Measurements from ENCODE around the gene STARD13. TPM values are rescaled to one million over a fixed set of nuclear protein-coding genes. Genes with fewer than 3 reads are reported as not detected.

Gene STARD13
- total RNA-seq, 1 experiment from 2014 or later = 4.1 TPM

DNA sequence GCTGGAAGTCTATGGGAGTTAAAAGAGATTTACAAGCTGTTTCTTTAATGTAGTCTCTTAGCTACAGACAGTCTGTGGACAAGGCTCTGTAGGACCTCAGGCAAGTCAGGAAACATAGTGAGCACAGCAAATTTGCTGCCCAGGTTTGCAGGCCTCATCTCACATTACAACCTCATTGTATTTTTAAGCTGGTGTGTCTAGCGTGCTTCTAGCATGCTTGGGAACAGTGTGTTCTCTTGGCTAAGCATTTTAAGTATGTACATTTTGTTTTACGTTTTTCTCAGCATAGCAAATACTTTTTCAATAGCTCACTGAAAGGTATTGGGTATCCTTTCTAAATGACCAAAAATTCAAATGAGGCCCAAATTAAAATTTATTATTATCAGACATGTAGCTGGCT is 113.2 kb downstream of the STARD13 start:
- ChIA-PET POLR2A (no interaction called here), RAD21 (ENCODE audit: low non-redundant PET in 1 of 2, low total read pairs in 2 of 2, uncharacterized antibody in 2 of 2, unreplicated experiment in 2 of 2) (no interaction called here), CTCF (no interaction called here)
- H3K9ac ChIP-seq (ENCODE audit: low read length) = no peak overlapping the region
- H2AFZ ChIP-seq (ENCODE audit: low read depth, low read length, poor library complexity, severe bottlenecking) = no peak overlapping the region
- H3K4me2 ChIP-seq (ENCODE audit: low read length) = no peak overlapping the region
- peaks cover 6 to 18% of the 10 kb centered on the region in 2 experiments; a peak in 3 of 4 replicates for H3K4me1 ChIP-seq (ENCODE audit: control insufficient read depth in 1 of 2, insufficient read depth in 2 of 2, low read length in 2 of 2)
- H3K27me3 ChIP-seq (ENCODE audit: insufficient read depth, low read length) = no peaks in the 10 kb centered on the region
- no peak for ATAC-seq
- intact Hi-C loops (cut with micrococcal nuclease) = no loop called here
- no peaks in the 10 kb centered on the region for H3K36me3 ChIP-seq (ENCODE audit: control insufficient read depth in 1 of 2, insufficient read depth in 2 of 2, low read length in 2 of 2)
- no peak overlapping the region for H3K4me3 ChIP-seq (replicated peaks in 1 of 2; ENCODE audit: low read depth in 1 of 2, low read length in 2 of 2)
- H3K9me3 ChIP-seq (ENCODE audit: control insufficient read depth in 1 of 2, insufficient read depth in 1 of 2, low read depth in 1 of 2, low read length in 2 of 2) = no peaks in the 10 kb centered on the region
- no peaks in the 10 kb centered on the region for H3K9me2 ChIP-seq (ENCODE audit: insufficient read depth)
- no peaks in the 10 kb centered on the region for H3K79me2 ChIP-seq (ENCODE audit: insufficient read depth, low read length)
- no peaks in the 10 kb centered on the region for H4K20me1 ChIP-seq (ENCODE audit: insufficient read depth)
- no TSS peak for BruUV-seq (replicated peaks)
- no peak for DNase-seq (ENCODE audit: low read depth, low spot score)
- TF ChIP-seq SIN3A (IDR thresholded peaks at IDR 0.05; ENCODE audit: low read depth) = no peak
- no peak for TF ChIP-seq EGR1 (IDR thresholded peaks at IDR 0.05; ENCODE audit: low read depth)
- TF ChIP-seq POLR2AphosphoS5 (IDR thresholded peaks at IDR 0.05; ENCODE audit: low read depth, low read length) = no peak
- TF ChIP-seq EZH2phosphoT487 (IDR thresholded peaks at IDR 0.05; ENCODE audit: borderline replicate concordance) = no peak
- TF ChIP-seq, protein P1, sequence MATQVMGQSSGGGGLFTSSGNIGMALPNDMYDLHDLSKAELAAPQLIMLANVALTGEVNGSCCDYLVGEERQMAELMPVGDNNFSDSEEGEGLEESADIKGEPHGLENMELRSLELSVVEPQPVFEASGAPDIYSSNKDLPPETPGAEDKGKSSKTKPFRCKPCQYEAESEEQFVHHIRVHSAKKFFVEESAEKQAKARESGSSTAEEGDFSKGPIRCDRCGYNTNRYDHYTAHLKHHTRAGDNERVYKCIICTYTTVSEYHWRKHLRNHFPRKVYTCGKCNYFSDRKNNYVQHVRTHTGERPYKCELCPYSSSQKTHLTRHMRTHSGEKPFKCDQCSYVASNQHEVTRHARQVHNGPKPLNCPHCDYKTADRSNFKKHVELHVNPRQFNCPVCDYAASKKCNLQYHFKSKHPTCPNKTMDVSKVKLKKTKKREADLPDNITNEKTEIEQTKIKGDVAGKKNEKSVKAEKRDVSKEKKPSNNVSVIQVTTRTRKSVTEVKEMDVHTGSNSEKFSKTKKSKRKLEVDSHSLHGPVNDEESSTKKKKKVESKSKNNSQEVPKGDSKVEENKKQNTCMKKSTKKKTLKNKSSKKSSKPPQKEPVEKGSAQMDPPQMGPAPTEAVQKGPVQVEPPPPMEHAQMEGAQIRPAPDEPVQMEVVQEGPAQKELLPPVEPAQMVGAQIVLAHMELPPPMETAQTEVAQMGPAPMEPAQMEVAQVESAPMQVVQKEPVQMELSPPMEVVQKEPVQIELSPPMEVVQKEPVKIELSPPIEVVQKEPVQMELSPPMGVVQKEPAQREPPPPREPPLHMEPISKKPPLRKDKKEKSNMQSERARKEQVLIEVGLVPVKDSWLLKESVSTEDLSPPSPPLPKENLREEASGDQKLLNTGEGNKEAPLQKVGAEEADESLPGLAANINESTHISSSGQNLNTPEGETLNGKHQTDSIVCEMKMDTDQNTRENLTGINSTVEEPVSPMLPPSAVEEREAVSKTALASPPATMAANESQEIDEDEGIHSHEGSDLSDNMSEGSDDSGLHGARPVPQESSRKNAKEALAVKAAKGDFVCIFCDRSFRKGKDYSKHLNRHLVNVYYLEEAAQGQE (IDR thresholded peaks at IDR 0.05; ENCODE audit: low read depth) = no peak
- TF ChIP-seq ZFX (IDR thresholded peaks at IDR 0.05) = no peak
- TF ChIP-seq CEBPB (IDR thresholded peaks at IDR 0.05; ENCODE audit: low read depth) = no peak
- no peak for TF ChIP-seq YY1 (IDR thresholded peaks at IDR 0.05; ENCODE audit: extremely low read depth, insufficient replicate concordance, low read depth, low read length)
- TF ChIP-seq RAD21 (IDR thresholded peaks at IDR 0.05; ENCODE audit: low read depth) = no peak
- TF ChIP-seq ELF1 (IDR thresholded peaks at IDR 0.05; ENCODE audit: borderline replicate concordance, low read depth) = no peak
- TF ChIP-seq, protein P2, sequence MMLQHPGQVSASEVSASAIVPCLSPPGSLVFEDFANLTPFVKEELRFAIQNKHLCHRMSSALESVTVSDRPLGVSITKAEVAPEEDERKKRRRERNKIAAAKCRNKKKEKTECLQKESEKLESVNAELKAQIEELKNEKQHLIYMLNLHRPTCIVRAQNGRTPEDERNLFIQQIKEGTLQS (IDR thresholded peaks at IDR 0.05) = no peak
- TF ChIP-seq, protein P3, sequence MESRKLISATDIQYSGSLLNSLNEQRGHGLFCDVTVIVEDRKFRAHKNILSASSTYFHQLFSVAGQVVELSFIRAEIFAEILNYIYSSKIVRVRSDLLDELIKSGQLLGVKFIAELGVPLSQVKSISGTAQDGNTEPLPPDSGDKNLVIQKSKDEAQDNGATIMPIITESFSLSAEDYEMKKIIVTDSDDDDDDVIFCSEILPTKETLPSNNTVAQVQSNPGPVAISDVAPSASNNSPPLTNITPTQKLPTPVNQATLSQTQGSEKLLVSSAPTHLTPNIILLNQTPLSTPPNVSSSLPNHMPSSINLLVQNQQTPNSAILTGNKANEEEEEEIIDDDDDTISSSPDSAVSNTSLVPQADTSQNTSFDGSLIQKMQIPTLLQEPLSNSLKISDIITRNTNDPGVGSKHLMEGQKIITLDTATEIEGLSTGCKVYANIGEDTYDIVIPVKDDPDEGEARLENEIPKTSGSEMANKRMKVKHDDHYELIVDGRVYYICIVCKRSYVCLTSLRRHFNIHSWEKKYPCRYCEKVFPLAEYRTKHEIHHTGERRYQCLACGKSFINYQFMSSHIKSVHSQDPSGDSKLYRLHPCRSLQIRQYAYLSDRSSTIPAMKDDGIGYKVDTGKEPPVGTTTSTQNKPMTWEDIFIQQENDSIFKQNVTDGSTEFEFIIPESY (IDR thresholded peaks at IDR 0.05; ENCODE audit: extremely low read depth, insufficient replicate concordance, low read length) = no peak
- TF ChIP-seq, protein P4, sequence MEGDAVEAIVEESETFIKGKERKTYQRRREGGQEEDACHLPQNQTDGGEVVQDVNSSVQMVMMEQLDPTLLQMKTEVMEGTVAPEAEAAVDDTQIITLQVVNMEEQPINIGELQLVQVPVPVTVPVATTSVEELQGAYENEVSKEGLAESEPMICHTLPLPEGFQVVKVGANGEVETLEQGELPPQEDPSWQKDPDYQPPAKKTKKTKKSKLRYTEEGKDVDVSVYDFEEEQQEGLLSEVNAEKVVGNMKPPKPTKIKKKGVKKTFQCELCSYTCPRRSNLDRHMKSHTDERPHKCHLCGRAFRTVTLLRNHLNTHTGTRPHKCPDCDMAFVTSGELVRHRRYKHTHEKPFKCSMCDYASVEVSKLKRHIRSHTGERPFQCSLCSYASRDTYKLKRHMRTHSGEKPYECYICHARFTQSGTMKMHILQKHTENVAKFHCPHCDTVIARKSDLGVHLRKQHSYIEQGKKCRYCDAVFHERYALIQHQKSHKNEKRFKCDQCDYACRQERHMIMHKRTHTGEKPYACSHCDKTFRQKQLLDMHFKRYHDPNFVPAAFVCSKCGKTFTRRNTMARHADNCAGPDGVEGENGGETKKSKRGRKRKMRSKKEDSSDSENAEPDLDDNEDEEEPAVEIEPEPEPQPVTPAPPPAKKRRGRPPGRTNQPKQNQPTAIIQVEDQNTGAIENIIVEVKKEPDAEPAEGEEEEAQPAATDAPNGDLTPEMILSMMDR (IDR thresholded peaks at IDR 0.05 in 2 of 3, conservative IDR thresholded peaks at IDR 0.05 in 1 of 3; ENCODE audit: borderline replicate concordance in 1 of 3, insufficient read depth in 1 of 3, low read depth in 2 of 3, low read length in 2 of 3) = no peak
- TF ChIP-seq FOSL1 (IDR thresholded peaks at IDR 0.05; ENCODE audit: low read depth) = no peak
- TF ChIP-seq EZH2 (IDR thresholded peaks at IDR 0.05) = no peak
- TF ChIP-seq CBX3 (IDR thresholded peaks at IDR 0.05; ENCODE audit: low read depth) = no peak
- TF ChIP-seq ZNF274 (IDR thresholded peaks at IDR 0.05; ENCODE audit: low read depth, low read length) = no peak
- no peak for TF ChIP-seq TCF7L2 (IDR thresholded peaks at IDR 0.05; ENCODE audit: borderline replicate concordance, extremely low read depth, insufficient read depth, insufficient read length)
- TF ChIP-seq JUND (IDR thresholded peaks at IDR 0.05) = no peak
- H3K27ac ChIP-seq (ENCODE audit: low read depth, low read length) = no peak overlapping the region
